NT2/D1 (cell line): ENCODE data around the gene KCNK3.

Source experiments
- DNase-seq: peaks from one replicate; pipeline ENCODE4 v3.0.0-alpha.2; 2011; ENCODE audit warnings: low read depth, low spot score
- H3K27me3 ChIP-seq: 2 replicates; pipeline ENCODE4 v1.6.0; 2011; ENCODE audit warnings: mild to moderate bottlenecking; ENCODE audit not compliant: insufficient read length, insufficient read depth
- H3K36me3 ChIP-seq: 2 replicates; pipeline ENCODE4 v1.6.1; 2011; ENCODE audit warnings: mild to moderate bottlenecking, low read length, mixed read lengths; ENCODE audit not compliant: insufficient read depth, insufficient read length
- H3K4me1 ChIP-seq: 2 replicates; pipeline ENCODE4 v1.5.1; 2011; ENCODE audit not compliant: insufficient read depth, insufficient read length
- H3K4me3 ChIP-seq: 2 replicates; pipeline ENCODE4 v1.5.1; 2011; ENCODE audit warnings: low read depth; ENCODE audit not compliant: insufficient read length
- H3K9ac ChIP-seq: 2 replicates; pipeline ENCODE4 v1.6.0; 2011; ENCODE audit warnings: low read depth; ENCODE audit not compliant: insufficient read length
- H3K9me3 ChIP-seq: 2 replicates; pipeline ENCODE4 v1.5.1; 2011; ENCODE audit warnings: mild to moderate bottlenecking, low read length; ENCODE audit not compliant: insufficient read depth
- SUZ12 ChIP-seq: IDR thresholded peaks from 2 replicates; pipeline ENCODE4 v1.6.1; 2011; ENCODE audit not compliant: insufficient read length, insufficient read depth; ENCODE audit errors: extremely low read depth
- YY1 ChIP-seq: IDR thresholded peaks from 2 replicates; pipeline ENCODE4 v1.6.1; 2011; ENCODE audit not compliant: insufficient read length, insufficient read depth
- ZNF274 ChIP-seq: IDR thresholded peaks from 2 replicates; pipeline ENCODE4 v1.6.1; 2011; ENCODE audit warnings: mild to moderate bottlenecking, low read depth, low read length

The KCNK3 gene

GRCh38 chr2:26722328-26722727, 29.8 kb downstream of the KCNK3 start:
- no peak for DNase-seq
- no peak overlapping the region for H3K4me3 ChIP-seq
- H3K4me1 ChIP-seq, result peaks cover 12% of the 10 kb centered on the region
- TF ChIP-seq SUZ12, result no peak
- no peak for TF ChIP-seq ZNF274
- no peak for TF ChIP-seq YY1
- H3K36me3 ChIP-seq, result no peaks in the 10 kb centered on the region
- H3K9ac ChIP-seq, result no peak overlapping the region
- H3K27me3 ChIP-seq, result no peaks in the 10 kb centered on the region
- no peaks in the 10 kb centered on the region for H3K9me3 ChIP-seq

GRCh38 chr2:26722911-26723310, 30.4 kb downstream of the KCNK3 start:
- H3K9ac ChIP-seq, result no peak overlapping the region
- TF ChIP-seq SUZ12 (no peak), YY1 (no peak), ZNF274 (no peak)
- no peaks in the 10 kb centered on the region for H3K36me3 ChIP-seq
- no peak for DNase-seq
- no peaks in the 10 kb centered on the region for H3K27me3 ChIP-seq
- no peaks in the 10 kb centered on the region for H3K9me3 ChIP-seq
- no peak overlapping the region for H3K4me3 ChIP-seq
- peaks cover 12% of the 10 kb centered on the region for H3K4me1 ChIP-seq

GRCh38 chr2:26723475-26723874, 31.0 kb downstream of the KCNK3 start:
- H3K36me3 ChIP-seq, result no peaks in the 10 kb centered on the region
- H3K9me3 ChIP-seq, result no peaks in the 10 kb centered on the region
- no peak overlapping the region for H3K4me3 ChIP-seq
- TF ChIP-seq SUZ12 (no peak), ZNF274 (no peak), YY1 (no peak)
- no peaks in the 10 kb centered on the region for H3K27me3 ChIP-seq
- H3K4me1 ChIP-seq, result peaks cover 14% of the 10 kb centered on the region
- DNase-seq, result no peak
- H3K9ac ChIP-seq, result no peak overlapping the region

- Histone ChIP-seq H3K4me1 (peaks cover 14% of the 10 kb centered on the region), H3K27me3 (no peaks in the 10 kb centered on the region), H3K36me3 (no peaks in the 10 kb centered on the region), H3K4me3 (no peak overlapping the region), H3K9ac (no peak overlapping the region), H3K9me3 (no peaks in the 10 kb centered on the region)
- TF ChIP-seq SUZ12, result no peak
- TF ChIP-seq YY1, result no peak
- no peak for TF ChIP-seq ZNF274
- DNase-seq, result no peak
These were observed 31.6 kb downstream of the KCNK3 start for GRCh38 chr2:26723991-26724750.

GRCh38 chr2:26724784-26725520, 32.4 kb downstream of the KCNK3 start:
- Histone ChIP-seq H3K36me3 (no peaks in the 10 kb centered on the region), H3K27me3 (no peaks in the 10 kb centered on the region), H3K9me3 (no peaks in the 10 kb centered on the region), H3K9ac (no peak overlapping the region), H3K4me1 (peaks cover 14% of the 10 kb centered on the region), H3K4me3 (no peak overlapping the region)
- DNase-seq, result no peak
- no peak for TF ChIP-seq SUZ12
- TF ChIP-seq YY1, result no peak
- no peak for TF ChIP-seq ZNF274

- H3K4me1 ChIP-seq, result peaks cover 15% of the 10 kb centered on the region
- H3K4me3 ChIP-seq, result no peak overlapping the region
- H3K9me3 ChIP-seq, result no peaks in the 10 kb centered on the region
- DNase-seq, result no peak
- no peaks in the 10 kb centered on the region for H3K27me3 ChIP-seq
- H3K36me3 ChIP-seq, result no peaks in the 10 kb centered on the region
- no peak overlapping the region for H3K9ac ChIP-seq
- TF ChIP-seq SUZ12 (no peak), ZNF274 (no peak)
These were observed 32.9 kb downstream of the KCNK3 start for GRCh38 chr2:26725521-26725820.

- H3K4me3 ChIP-seq, result no peak overlapping the region
- DNase-seq, result no peak
- no peak overlapping the region for H3K9ac ChIP-seq
- H3K4me1 ChIP-seq, result peaks cover 10% of the 10 kb centered on the region
- H3K9me3 ChIP-seq, result no peaks in the 10 kb centered on the region
- TF ChIP-seq ZNF274 (no peak), SUZ12 (no peak), YY1 (no peak)
- no peaks in the 10 kb centered on the region for H3K27me3 ChIP-seq
- H3K36me3 ChIP-seq, result no peaks in the 10 kb centered on the region
These were observed 33.7 kb downstream of the KCNK3 start for GRCh38 chr2:26726228-26726627.
